ENCODE measurements around the gene TEX19. TPM values are rescaled to one million over a fixed set of nuclear protein-coding genes. Genes with fewer than 3 reads are reported as not detected.
"Not testable (repeated sequence)": the region's sequence is repeated elsewhere in the genome, so short reads cannot be mapped to it uniquely, and the experiment has no call there.

Gene TEX19
- total RNA-seq, 2 donors from 2014 or later = not detected

DNA sequence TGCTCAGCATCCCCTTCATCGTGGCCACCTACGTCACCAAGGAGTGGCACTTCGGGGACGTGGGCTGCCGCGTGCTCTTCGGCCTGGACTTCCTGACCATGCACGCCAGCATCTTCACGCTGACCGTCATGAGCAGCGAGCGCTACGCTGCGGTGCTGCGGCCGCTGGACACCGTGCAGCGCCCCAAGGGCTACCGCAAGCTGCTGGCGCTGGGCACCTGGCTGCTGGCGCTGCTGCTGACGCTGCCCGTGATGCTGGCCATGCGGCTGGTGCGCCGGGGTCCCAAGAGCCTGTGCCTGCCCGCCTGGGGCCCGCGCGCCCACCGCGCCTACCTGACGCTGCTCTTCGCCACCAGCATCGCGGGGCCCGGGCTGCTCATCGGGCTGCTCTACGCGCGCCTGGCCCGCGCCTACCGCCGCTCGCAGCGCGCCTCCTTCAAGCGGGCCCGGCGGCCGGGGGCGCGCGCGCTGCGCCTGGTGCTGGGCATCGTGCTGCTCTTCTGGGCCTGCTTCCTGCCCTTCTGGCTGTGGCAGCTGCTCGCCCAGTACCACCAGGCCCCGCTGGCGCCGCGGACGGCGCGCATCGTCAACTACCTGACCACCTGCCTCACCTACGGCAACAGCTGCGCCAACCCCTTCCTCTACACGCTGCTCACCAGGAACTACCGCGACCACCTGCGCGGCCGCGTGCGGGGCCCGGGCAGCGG lies 15.7 kb downstream of the TEX19 start:
- H3K36me3 ChIP-seq = no peaks in the 10 kb centered on the region
- H3K4me3 ChIP-seq = no peak overlapping the region
- H3K27ac ChIP-seq = no peak overlapping the region
- no peak for DNase-seq
- intact Hi-C loops (cut with DNase I) = no loop called here
- no peaks in the 10 kb centered on the region for H3K9me3 ChIP-seq
- peaks cover 61% of the 10 kb centered on the region for H3K27me3 ChIP-seq
- TF ChIP-seq, protein P1, sequence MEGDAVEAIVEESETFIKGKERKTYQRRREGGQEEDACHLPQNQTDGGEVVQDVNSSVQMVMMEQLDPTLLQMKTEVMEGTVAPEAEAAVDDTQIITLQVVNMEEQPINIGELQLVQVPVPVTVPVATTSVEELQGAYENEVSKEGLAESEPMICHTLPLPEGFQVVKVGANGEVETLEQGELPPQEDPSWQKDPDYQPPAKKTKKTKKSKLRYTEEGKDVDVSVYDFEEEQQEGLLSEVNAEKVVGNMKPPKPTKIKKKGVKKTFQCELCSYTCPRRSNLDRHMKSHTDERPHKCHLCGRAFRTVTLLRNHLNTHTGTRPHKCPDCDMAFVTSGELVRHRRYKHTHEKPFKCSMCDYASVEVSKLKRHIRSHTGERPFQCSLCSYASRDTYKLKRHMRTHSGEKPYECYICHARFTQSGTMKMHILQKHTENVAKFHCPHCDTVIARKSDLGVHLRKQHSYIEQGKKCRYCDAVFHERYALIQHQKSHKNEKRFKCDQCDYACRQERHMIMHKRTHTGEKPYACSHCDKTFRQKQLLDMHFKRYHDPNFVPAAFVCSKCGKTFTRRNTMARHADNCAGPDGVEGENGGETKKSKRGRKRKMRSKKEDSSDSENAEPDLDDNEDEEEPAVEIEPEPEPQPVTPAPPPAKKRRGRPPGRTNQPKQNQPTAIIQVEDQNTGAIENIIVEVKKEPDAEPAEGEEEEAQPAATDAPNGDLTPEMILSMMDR (IDR thresholded peaks at IDR 0.05) = no peak
- H3K4me1 ChIP-seq = peaks cover 6% of the 10 kb centered on the region
- H3K9ac ChIP-seq (ENCODE audit: low read depth in 2 of 2, low read length in 2 of 2) = no peak overlapping the region

DNA sequence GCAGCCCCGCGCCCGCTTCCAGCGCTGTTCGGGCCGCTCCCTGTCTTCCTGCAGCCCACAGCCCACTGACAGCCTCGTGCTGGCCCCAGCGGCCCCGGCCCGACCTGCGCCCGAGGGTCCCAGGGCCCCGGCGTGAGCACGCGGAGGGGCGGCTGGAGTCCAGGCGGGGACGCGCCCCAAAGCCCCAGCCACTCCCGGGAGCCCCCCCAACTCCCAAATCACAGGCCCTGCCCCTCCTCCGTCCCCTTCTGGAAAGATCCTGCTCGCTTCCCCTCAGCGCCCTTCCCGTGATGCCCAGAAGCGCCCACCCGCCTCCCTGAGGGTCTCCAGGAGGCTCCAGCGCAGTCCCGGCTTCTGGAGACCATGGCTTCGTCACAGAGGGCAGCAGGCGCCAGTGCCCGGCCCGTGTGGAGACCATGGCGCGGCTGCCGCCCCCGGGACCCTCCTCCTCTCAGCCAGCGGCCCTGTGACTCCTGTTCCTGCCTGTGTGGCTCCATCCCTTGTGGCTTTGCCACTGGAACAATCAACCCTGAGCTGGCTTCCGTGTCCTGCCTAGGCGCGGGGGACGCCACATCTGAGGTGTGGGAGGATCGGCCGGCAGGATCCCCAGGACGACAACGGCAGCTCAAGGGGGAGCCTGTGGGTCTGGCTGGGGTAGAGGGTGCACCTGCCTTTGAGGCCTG lies 16.5 kb downstream of the TEX19 start:
- DNase-seq = no peak
- intact Hi-C loops (cut with DNase I) = no loop called here
- Histone ChIP-seq H3K9ac (ENCODE audit: low read depth in 2 of 2, low read length in 2 of 2) (no peak overlapping the region), H3K27me3 (peaks cover 54% of the 10 kb centered on the region), H3K4me1 (peaks cover 6% of the 10 kb centered on the region), H3K9me3 (no peaks in the 10 kb centered on the region), H3K36me3 (no peaks in the 10 kb centered on the region), H3K4me3 (no peak overlapping the region), H3K27ac (no peak overlapping the region)
- TF ChIP-seq, protein P1 (IDR thresholded peaks at IDR 0.05) = no peak

DNA sequence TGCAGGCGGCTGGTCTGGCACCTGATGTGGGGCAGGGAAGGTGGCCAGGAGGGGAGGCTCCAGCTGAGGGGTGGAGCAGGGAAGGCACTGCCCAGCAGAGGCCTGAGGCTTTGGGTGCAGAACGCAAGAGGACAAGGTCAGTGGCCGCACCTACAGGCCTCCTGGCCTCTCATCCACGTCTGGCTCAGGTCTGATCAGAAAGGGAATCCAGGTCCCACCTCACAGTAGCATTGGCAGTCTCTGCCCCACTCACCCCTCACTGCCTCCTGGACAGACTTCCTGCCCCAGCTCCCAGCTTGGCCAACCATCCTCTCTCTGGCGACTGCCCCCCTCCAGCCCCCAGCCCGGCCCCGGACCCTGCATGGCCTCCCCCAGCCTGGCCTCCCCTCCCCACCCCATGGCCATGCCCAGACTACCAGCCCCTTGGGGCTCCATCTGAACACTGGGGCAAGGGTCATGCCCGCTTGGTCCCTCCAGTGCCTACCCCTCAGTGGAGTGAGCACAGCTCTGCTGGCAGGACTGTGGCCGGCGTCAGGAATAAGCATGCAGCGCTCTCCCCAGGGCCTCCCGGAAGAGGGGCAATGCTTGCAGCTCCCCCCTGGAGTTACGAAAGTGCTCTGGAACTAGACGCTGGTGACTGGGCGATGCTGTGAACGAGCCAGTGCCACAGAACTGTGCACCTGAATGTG lies 17.1 kb downstream of the TEX19 start:
- DNase-seq = no peak
- Histone ChIP-seq H3K4me1 (peaks cover 3% of the 10 kb centered on the region), H3K27me3 (peaks cover 47% of the 10 kb centered on the region), H3K36me3 (no peaks in the 10 kb centered on the region), H3K9ac (ENCODE audit: low read depth in 2 of 2, low read length in 2 of 2) (no peak overlapping the region), H3K27ac (no peak overlapping the region), H3K4me3 (no peak overlapping the region), H3K9me3 (no peaks in the 10 kb centered on the region)
- intact Hi-C loops (cut with DNase I) = no loop called here
- TF ChIP-seq, protein P1 (IDR thresholded peaks at IDR 0.05) = no peak

DNA sequence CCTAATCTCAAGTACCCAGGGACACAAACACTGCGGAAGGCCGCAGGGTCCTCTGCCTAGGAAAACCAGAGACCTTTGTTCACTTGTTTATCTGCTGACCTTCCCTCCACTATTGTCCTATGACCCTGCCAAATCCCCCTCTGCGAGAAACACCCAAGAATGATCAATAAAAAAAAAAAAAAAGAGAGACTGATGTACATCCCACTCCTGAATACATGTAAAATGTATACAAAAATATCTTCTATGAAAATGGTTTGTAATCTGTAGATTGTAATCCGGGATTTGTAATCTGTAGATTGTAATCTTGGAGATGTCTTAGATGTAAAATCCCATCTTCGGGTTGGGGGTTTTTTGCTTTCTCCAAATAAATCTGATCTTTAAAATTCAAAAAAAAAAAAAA lies 18.2 kb downstream of the TEX19 start:
- H3K4me3 ChIP-seq; DNase-seq; intact Hi-C loops (cut with DNase I); H3K27ac ChIP-seq; H3K9me3 ChIP-seq; H3K9ac ChIP-seq (ENCODE audit: low read depth in 2 of 2, low read length in 2 of 2); H3K36me3 ChIP-seq; H3K4me1 ChIP-seq: not testable (repeated sequence)
- H3K27me3 ChIP-seq = peaks cover 36% of the 10 kb centered on the region

DNA sequence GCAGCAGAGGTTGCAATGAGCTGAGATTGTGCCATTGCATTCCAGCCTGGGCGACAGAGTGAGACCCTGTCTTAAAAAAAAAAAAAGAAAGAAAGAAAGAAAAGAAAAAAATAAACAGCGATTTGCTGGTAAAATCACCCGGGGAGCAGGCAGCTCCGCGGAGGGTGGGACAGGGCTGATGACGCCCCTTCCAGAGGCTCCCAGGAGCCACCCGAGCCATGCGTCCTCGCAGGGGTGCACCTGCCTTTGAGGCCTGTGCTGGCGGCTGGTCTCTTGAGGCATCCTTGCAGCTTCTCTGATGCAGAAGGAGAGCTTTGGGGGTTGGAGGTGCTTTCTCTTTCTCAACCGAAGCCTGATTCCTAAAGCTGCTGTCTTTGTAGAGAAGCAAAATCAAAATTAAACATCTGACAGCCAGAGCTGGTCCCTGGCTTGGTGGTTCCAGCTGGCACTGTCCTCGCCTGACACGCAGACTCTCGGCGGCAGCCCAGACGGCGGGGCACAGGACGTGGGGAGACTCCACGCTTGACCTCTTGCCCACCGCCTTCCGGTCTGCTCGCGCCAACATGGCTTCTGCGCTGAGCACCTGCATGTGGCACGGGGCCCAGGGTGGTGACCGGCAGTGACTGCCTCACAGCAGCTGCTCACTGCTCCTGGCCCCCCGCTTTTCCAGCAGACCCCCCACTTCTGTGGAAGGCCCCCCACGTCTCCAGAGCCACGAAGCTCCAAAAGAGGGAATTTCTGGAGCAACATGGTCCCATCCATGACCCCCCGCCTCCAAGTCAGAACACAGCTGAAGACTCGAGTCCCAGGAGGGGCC lies 19.1 kb downstream of the TEX19 start:
- Histone ChIP-seq H3K9me3 (no peaks in the 10 kb centered on the region), H3K36me3 (no peaks in the 10 kb centered on the region), H3K27ac (no peak overlapping the region), H3K27me3 (peaks cover 27% of the 10 kb centered on the region), H3K4me3 (no peak overlapping the region), H3K4me1 (no peaks in the 10 kb centered on the region), H3K9ac (ENCODE audit: low read depth in 2 of 2, low read length in 2 of 2) (no peak overlapping the region)
- no peak for DNase-seq
- intact Hi-C loops (cut with DNase I) = no loop called here
- TF ChIP-seq, protein P1 (IDR thresholded peaks at IDR 0.05) = no peak

Data from colonic mucosa (tissue), 4 donors.